ENCODE measurements around the gene NOCT.

DNA sequence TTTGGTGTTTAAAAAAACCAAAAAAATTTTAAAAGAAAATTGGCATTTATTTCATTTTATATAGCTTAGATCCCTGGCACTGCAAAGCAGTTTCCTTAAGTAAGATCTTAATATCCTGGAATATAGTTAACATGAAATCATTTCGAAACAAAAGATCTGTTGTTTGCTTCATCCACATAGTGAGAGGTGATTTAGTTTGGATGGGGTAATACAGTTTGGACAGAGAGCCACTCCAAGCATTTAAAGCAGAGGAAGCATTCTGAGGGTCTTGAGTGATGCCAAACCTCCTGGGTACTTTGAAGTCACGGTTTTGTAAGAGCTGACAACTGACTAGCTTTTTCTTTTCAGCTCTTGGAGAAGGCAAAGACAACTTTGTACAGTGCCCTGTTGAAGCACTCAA is 28.7 kb downstream of the NOCT start:
- TF ChIP-seq, protein P1, sequence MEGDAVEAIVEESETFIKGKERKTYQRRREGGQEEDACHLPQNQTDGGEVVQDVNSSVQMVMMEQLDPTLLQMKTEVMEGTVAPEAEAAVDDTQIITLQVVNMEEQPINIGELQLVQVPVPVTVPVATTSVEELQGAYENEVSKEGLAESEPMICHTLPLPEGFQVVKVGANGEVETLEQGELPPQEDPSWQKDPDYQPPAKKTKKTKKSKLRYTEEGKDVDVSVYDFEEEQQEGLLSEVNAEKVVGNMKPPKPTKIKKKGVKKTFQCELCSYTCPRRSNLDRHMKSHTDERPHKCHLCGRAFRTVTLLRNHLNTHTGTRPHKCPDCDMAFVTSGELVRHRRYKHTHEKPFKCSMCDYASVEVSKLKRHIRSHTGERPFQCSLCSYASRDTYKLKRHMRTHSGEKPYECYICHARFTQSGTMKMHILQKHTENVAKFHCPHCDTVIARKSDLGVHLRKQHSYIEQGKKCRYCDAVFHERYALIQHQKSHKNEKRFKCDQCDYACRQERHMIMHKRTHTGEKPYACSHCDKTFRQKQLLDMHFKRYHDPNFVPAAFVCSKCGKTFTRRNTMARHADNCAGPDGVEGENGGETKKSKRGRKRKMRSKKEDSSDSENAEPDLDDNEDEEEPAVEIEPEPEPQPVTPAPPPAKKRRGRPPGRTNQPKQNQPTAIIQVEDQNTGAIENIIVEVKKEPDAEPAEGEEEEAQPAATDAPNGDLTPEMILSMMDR (IDR thresholded peaks at IDR 0.05) = no peak
- TF ChIP-seq, protein P2, sequence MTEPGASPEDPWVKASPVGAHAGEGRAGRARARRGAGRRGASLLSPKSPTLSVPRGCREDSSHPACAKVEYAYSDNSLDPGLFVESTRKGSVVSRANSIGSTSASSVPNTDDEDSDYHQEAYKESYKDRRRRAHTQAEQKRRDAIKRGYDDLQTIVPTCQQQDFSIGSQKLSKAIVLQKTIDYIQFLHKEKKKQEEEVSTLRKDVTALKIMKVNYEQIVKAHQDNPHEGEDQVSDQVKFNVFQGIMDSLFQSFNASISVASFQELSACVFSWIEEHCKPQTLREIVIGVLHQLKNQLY (CRISPR knock-in tag; IDR thresholded peaks at IDR 0.05) = no peak
- TF ChIP-seq FOXJ3 (CRISPR knock-in tag; IDR thresholded peaks at IDR 0.05; ENCODE audit: borderline replicate concordance) (no peak), ZBTB21 (CRISPR knock-in tag; IDR thresholded peaks at IDR 0.05; ENCODE audit: borderline replicate concordance) (no peak), TCF7 (CRISPR knock-in tag; IDR thresholded peaks at IDR 0.05; ENCODE audit: low read depth) (no peak)
- TF ChIP-seq, protein P3, sequence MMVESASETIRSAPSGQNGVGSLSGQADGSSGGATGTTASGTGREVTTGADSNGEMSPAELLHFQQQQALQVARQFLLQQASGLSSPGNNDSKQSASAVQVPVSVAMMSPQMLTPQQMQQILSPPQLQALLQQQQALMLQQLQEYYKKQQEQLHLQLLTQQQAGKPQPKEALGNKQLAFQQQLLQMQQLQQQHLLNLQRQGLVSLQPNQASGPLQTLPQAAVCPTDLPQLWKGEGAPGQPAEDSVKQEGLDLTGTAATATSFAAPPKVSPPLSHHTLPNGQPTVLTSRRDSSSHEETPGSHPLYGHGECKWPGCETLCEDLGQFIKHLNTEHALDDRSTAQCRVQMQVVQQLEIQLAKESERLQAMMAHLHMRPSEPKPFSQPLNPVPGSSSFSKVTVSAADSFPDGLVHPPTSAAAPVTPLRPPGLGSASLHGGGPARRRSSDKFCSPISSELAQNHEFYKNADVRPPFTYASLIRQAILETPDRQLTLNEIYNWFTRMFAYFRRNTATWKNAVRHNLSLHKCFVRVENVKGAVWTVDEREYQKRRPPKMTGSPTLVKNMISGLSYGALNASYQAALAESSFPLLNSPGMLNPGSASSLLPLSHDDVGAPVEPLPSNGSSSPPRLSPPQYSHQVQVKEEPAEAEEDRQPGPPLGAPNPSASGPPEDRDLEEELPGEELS (CRISPR knock-in tag; IDR thresholded peaks at IDR 0.05) = no peak
